ENCODE results near the gene KDM3A. TPM values are rescaled to one million over a fixed set of nuclear protein-coding genes. Genes with fewer than 3 reads are reported as not detected.

Gene KDM3A
- total RNA-seq, 1 donor from 2014 or later, result 63.9 TPM

DNA sequence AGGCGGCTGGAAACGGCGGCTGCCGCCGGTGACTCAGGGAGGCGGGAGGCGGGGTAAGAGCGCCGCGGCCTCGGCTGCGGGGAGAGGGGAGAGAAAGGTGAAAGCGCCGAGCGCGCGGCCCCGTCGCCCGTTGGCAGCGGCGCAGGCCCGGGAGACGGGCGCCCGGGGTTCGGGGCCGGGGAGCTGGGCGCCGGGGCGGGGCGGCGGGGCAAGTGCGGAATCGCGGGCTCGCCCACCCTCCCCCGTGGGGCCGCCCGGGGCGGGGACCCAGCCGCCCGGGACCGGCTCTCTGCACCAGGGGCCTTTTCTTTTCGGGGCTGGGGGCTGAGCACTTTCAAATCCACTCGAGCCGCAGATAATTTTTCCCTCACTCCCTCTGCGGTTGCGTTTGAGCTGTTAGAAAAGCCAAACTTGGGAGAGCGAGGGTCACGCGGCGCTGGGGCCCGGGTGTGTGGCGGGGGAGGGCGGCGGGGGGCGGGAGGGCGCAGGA lies 266 bp downstream of the KDM3A start:
- Mint-ChIP-seq H3K27me3 (ENCODE audit: unreplicated experiment) (peaks cover 23% of the 10 kb centered on the region), H3K27ac (ENCODE audit: unreplicated experiment) (peak overlapping the region; percentile 100), H3K36me3 (ENCODE audit: low read depth, unreplicated experiment) (peaks cover 34% of the 10 kb centered on the region), H3K4me3 (ENCODE audit: unreplicated experiment) (peak overlapping the region; percentile 93), H3K4me1 (ENCODE audit: unreplicated experiment) (peaks cover 38% of the 10 kb centered on the region), H3K9me3 (ENCODE audit: unreplicated experiment) (peaks cover 10% of the 10 kb centered on the region)
- no peak for DNase-seq (ENCODE audit: low spot score)
- TF ChIP-seq, protein P1, sequence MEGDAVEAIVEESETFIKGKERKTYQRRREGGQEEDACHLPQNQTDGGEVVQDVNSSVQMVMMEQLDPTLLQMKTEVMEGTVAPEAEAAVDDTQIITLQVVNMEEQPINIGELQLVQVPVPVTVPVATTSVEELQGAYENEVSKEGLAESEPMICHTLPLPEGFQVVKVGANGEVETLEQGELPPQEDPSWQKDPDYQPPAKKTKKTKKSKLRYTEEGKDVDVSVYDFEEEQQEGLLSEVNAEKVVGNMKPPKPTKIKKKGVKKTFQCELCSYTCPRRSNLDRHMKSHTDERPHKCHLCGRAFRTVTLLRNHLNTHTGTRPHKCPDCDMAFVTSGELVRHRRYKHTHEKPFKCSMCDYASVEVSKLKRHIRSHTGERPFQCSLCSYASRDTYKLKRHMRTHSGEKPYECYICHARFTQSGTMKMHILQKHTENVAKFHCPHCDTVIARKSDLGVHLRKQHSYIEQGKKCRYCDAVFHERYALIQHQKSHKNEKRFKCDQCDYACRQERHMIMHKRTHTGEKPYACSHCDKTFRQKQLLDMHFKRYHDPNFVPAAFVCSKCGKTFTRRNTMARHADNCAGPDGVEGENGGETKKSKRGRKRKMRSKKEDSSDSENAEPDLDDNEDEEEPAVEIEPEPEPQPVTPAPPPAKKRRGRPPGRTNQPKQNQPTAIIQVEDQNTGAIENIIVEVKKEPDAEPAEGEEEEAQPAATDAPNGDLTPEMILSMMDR (IDR thresholded peaks at IDR 0.05; ENCODE audit: unreplicated experiment), result no peak

DNA sequence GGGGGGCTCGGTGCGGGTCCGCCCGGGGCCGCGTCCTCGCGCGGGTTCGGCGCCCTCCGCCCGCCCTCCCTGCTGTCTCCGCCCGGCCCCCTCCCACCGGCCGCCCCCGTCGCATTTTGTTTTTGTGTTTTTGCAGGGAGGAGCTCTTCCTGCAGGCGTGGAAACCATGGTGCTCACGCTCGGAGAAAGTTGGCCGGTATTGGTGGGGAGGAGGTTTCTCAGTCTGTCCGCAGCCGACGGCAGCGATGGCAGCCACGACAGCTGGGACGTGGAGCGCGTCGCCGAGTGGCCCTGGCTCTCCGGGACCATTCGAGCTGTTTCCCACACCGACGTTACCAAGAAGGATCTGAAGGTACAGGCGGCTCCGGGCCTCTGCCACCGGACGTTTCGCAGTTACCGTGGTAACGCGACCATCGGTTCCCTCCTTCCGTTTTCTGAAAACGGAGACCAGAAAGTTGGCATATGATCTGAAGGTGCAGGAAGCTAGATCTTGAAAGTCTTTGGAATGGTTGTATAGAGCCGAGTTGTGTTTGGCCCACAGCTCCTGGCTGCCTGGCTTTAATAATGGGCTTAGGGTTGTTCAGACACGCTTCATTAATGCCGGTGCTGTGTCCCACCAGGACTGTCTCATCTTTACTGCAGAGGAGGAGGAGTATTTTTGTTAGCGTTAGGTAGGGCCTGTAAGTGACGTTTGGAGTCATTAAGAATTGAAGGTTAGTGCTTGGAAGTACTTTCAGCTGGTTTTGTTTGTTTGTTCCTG lies 891 bp downstream of the KDM3A start:
- Mint-ChIP-seq H3K9me3 (ENCODE audit: unreplicated experiment) (peaks cover 10% of the 10 kb centered on the region), H3K4me1 (ENCODE audit: unreplicated experiment) (peaks cover 38% of the 10 kb centered on the region)
- TF ChIP-seq, protein P1 (IDR thresholded peaks at IDR 0.05; ENCODE audit: unreplicated experiment), result no peak

GRCh38 chr2:86442642-86443005 lies 1.5 kb downstream of the KDM3A start:
- peak overlapping the region; percentile 99 for H3K4me3 Mint-ChIP-seq (ENCODE audit: unreplicated experiment)
- peaks cover 34% of the 10 kb centered on the region for H3K36me3 Mint-ChIP-seq (ENCODE audit: low read depth, unreplicated experiment)
- peaks cover 10% of the 10 kb centered on the region for H3K9me3 Mint-ChIP-seq (ENCODE audit: unreplicated experiment)
- H3K4me1 Mint-ChIP-seq (ENCODE audit: unreplicated experiment), result peaks cover 38% of the 10 kb centered on the region
- H3K27me3 Mint-ChIP-seq (ENCODE audit: unreplicated experiment), result peaks cover 23% of the 10 kb centered on the region
- TF ChIP-seq, protein P1 (IDR thresholded peaks at IDR 0.05; ENCODE audit: unreplicated experiment), result no peak
- peak; percentile 47 for DNase-seq (ENCODE audit: low spot score)
- peak overlapping the region; percentile 100 for H3K27ac Mint-ChIP-seq (ENCODE audit: unreplicated experiment)

More for the DNA sequence above, 891 bp downstream of the KDM3A start:
- Mint-ChIP-seq H3K27ac (ENCODE audit: unreplicated experiment) (peak overlapping the region; percentile 100), H3K4me3 (ENCODE audit: unreplicated experiment) (peak overlapping the region; percentile 99), H3K27me3 (ENCODE audit: unreplicated experiment) (peaks cover 23% of the 10 kb centered on the region), H3K36me3 (ENCODE audit: low read depth, unreplicated experiment) (peaks cover 34% of the 10 kb centered on the region)
- DNase-seq (ENCODE audit: low spot score), result peak; percentile 67

DNA sequence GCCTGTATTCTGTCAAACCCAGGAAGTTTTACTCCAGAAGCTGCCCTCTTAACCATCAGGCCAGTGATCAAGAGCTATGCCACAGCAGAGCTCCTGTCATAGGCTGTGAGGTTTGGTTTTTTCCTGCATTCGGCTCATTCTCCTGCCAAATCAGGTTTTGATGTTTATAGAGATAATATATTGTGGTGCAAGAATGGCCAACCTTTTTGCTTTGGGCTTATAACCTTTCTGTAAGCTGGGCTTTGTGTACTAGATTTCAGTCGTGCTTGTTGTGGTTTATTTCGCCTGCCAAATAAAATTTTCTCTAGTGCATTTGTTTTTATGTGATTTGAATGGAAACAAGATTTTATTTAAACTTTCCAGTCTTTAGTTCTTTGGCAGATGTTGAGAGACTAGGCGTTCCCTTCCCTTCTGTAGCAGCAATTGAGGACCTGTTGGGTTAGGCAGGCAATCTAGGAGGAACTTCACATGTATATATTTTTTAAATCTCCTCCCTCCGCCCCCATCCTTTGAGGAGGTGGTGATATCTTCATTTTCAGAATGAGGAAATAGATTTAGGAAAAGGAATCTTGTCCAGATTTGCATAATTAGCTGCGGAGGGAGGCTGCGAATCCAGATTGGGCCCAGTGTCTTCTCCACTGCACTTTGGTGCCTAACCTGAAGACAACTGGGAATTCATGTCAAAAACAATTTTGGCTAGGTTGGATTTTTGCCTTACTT lies 2.6 kb downstream of the KDM3A start:
- H3K9me3 Mint-ChIP-seq (ENCODE audit: unreplicated experiment), result peaks cover 10% of the 10 kb centered on the region
- peaks cover 23% of the 10 kb centered on the region for H3K27me3 Mint-ChIP-seq (ENCODE audit: unreplicated experiment)
- H3K36me3 Mint-ChIP-seq (ENCODE audit: low read depth, unreplicated experiment), result peaks cover 34% of the 10 kb centered on the region
- peaks cover 49% of the 10 kb centered on the region for H3K4me1 Mint-ChIP-seq (ENCODE audit: unreplicated experiment)
- peak overlapping the region; percentile 75 for H3K4me3 Mint-ChIP-seq (ENCODE audit: unreplicated experiment)
- DNase-seq (ENCODE audit: low spot score), result no peak
- no peak overlapping the region for H3K27ac Mint-ChIP-seq (ENCODE audit: unreplicated experiment)
- TF ChIP-seq, protein P1 (IDR thresholded peaks at IDR 0.05; ENCODE audit: unreplicated experiment), result no peak
